GM19395 (cell line): Measurements from ENCODE around the gene DYRK1A.

Source experiments
- ATAC-seq: cut with Tn5 transposase; IDR thresholded peaks from one replicate; pipeline ENCODE4 v1.9.1; 2021; ENCODE audit warnings: mild to moderate bottlenecking, moderate library complexity; ENCODE audit not compliant: unreplicated experiment

Gene DYRK1A

GRCh38 chr21:37475186-37475868, 108.8 kb downstream of the DYRK1A start:
- ATAC-seq: no peak

DNA sequence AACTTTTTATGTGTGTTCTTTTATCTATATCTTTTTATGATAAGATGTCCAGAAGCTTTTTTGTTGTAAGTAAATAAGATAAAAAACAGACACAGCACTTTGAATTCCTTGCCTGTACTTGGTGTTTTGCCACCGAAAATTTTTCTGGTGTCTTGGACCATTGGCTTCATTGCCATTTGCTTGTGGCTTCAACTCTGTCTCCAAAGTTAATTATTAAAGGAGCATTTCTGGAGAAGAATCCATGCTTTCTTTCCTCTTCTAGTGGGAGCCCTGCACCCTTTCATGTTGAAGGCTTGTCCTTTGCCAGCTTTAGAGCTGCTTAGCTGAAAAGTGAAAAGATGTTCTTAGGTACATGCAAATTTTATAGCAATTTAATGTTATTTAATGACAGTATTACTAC, 112.2 kb downstream of the DYRK1A start:
- ATAC-seq: no peak

GRCh38 chr21:37483776-37484175, 117.2 kb downstream of the DYRK1A start:
- ATAC-seq: no peak

GRCh38 chr21:37484535-37485474, 118.2 kb downstream of the DYRK1A start:
- ATAC-seq: no peak

- no peak for ATAC-seq
These were observed 123.0 kb downstream of the DYRK1A start for GRCh38 chr21:37489553-37489952.

DNA sequence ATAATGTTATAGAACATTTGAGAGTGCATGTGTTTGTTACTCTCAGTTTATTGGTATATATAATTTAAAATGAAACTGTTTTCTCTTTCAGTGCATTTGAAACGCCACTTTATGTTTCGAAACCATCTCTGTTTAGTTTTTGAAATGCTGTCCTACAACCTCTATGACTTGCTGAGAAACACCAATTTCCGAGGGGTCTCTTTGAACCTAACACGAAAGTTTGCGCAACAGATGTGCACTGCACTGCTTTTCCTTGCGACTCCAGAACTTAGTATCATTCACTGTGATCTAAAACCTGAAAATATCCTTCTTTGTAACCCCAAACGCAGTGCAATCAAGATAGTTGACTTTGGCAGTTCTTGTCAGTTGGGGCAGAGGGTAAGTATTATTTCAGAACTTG, 123.5 kb downstream of the DYRK1A start:
- no peak for ATAC-seq

- ATAC-seq: no peak
These were observed 130.4 kb downstream of the DYRK1A start for GRCh38 chr21:37496972-37497371.

GRCh38 chr21:37498664-37499063, 132.1 kb downstream of the DYRK1A start:
- no peak for ATAC-seq

GRCh38 chr21:37502947-37503346, 136.4 kb downstream of the DYRK1A start:
- ATAC-seq: no peak

GRCh38 chr21:37503848-37504467, 137.4 kb downstream of the DYRK1A start:
- no peak for ATAC-seq

- no peak for ATAC-seq
These were observed 139.4 kb downstream of the DYRK1A start for GRCh38 chr21:37505963-37506362.

GRCh38 chr21:37507716-37508115, 141.1 kb downstream of the DYRK1A start:
- peak; percentile 56 for ATAC-seq

DNA sequence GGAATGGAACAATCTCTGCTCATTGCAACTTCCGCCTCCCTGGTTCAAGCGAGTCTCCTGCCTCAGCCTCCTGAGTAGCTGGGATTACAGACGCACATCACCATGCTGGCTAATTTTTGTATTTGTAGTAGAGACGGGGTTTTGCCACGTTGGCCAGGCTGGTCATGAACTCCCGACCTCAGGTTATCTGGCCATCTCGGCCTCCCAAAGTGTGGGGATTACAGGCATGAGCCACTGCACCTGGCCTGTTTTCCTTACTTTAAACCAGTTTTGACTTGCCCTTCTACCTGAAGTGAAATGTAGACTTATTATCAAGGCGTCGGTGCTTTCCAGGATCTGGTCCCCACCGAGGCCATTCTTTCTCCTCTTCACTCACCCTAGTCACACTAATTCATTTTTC, 141.8 kb downstream of the DYRK1A start:
- ATAC-seq: no peak

GRCh38 chr21:37509802-37510393, 143.3 kb downstream of the DYRK1A start:
- no peak for ATAC-seq

DNA sequence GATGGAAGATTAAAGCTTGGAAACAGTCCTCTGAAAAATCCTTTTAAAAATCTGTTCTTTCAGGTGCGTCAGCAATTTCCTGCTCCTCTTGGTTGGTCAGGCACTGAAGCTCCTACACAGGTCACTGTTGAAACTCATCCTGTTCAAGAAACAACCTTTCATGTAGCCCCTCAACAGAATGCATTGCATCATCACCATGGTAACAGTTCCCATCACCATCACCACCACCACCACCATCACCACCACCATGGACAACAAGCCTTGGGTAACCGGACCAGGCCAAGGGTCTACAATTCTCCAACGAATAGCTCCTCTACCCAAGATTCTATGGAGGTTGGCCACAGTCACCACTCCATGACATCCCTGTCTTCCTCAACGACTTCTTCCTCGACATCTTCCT, 145.3 kb downstream of the DYRK1A start:
- no peak for ATAC-seq

GRCh38 chr21:37513383-37513782, 146.8 kb downstream of the DYRK1A start:
- ATAC-seq: no peak

DNA sequence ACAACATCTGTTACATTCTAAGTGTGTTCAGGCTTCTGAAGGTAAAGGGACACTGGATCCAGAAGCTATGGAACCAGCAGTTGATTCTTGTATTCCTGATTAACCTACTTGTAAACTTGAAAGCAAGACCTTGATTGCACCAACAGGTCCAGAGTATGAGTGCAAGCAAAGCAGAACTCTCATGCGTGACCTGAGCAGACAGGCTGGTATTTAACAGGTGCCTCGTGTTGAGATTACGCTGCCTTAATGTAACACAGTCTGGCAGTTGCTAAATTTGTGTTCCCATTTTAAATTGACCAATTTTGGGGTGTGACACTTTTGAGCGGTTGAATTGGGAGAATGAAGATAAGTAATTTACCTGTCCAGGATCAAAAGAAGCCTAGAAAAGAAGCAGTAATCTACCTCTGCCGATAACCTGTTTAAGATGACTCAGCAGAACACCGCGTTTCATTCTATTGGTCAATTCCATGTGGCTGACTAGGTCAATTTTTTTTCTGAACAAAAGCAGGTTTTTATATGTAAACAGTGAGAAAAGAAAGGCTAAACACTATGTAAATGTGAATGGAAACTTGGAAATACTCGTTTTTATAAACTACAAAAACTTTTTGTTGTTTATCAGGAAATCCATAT, 147.6 kb downstream of the DYRK1A start:
- ATAC-seq: no peak

- no peak for ATAC-seq
These were observed 150.4 kb downstream of the DYRK1A start for GRCh38 chr21:37516998-37517397.

DNA sequence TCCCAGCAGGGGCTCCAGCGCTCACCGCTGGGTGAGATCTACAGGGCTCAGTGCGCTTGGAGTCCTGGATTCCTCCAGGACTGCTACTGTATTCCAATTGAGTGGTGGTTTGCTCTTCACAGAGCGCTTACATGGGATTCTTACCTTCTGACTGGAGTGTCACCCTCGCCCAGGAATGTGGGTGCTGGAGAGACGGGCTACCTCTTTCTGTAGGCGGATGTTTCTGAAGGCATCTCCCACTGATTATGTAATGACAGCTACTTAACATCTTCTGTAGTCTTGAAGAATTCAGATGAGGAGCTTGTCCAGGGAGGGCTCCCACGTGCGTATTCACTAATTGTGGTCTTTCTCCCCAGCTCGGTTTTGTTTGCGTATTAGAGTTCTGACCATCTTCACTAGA, 154.2 kb downstream of the DYRK1A start:
- ATAC-seq: no peak

GRCh38 chr21:37521658-37522057, 155.1 kb downstream of the DYRK1A start:
- ATAC-seq: no peak
